ENCODE results near the gene GRN. TPM values are rescaled to one million over a fixed set of nuclear protein-coding genes. Genes with fewer than 3 reads are reported as not detected.

GRN gene
- total and polyA plus RNA-seq, 2 of the 13 experiments (the other 11 are each of a cell fraction or from before 2014, with no cell fraction given): 86.6 to 143 TPM

- peak; percentile 87 to 93 for TF ChIP-seq HMGXB4 (CRISPR knock-in tag; IDR thresholded peaks at IDR 0.05; ENCODE audit: borderline replicate concordance in 1 of 2, low read depth in 1 of 2)
- no peak for TF ChIP-seq HOMEZ (CRISPR knock-in tag; IDR thresholded peaks at IDR 0.05; ENCODE audit: low read depth)
- no peak for TF ChIP-seq RAD51 (IDR thresholded peaks at IDR 0.05; ENCODE audit: borderline replicate concordance)
- no peak for TF ChIP-seq MAFF (IDR thresholded peaks at IDR 0.05; ENCODE audit: low read depth, low read length)
- no peak for TF ChIP-seq ZC3H13 (CRISPR knock-in tag; IDR thresholded peaks at IDR 0.05)
- no peak for TF ChIP-seq SRSF1 (optimal IDR thresholded peaks at IDR 0.05; ENCODE audit: low read depth, low read length)
- no peak for TF ChIP-seq ZNF510 (CRISPR knock-in tag; IDR thresholded peaks at IDR 0.05; ENCODE audit: low read depth)
- peak; percentile 66; the same call in 1 of the 2 replicates for TF ChIP-seq ZFP41 (CRISPR knock-in tag; IDR thresholded peaks at IDR 0.05; ENCODE audit: borderline replicate concordance)
- TF ChIP-seq ZNF3 (CRISPR knock-in tag; IDR thresholded peaks at IDR 0.05): no peak
- TF ChIP-seq GABPA (IDR thresholded peaks at IDR 0.05; ENCODE audit: low read depth, low read length): no peak; the same call in 1 of the 2 replicates
- peak; percentile 62; the same call in 1 of the 2 replicates for TF ChIP-seq GABPA (CRISPR knock-in tag; IDR thresholded peaks at IDR 0.05; ENCODE audit: low read depth)
- TF ChIP-seq GZF1 (CRISPR knock-in tag; IDR thresholded peaks at IDR 0.05): no peak
- peak; percentile 74; the same call in 1 of the 2 replicates for TF ChIP-seq ZNF619 (CRISPR knock-in tag; IDR thresholded peaks at IDR 0.05)
- TF ChIP-seq CBX2 (IDR thresholded peaks at IDR 0.05; ENCODE audit: low read depth, low read length): no peak
- no peak for TF ChIP-seq CBX2 (CRISPR knock-in tag; IDR thresholded peaks at IDR 0.05; ENCODE audit: low read depth)
- peak; percentile 63 for TF ChIP-seq ELF3 (CRISPR knock-in tag; IDR thresholded peaks at IDR 0.05)
- TF ChIP-seq ZNF232 (CRISPR knock-in tag; IDR thresholded peaks at IDR 0.05; ENCODE audit: borderline replicate concordance): no peak
- TF ChIP-seq NFE2L2 (IDR thresholded peaks at IDR 0.05; ENCODE audit: low read length): no peak
- no peak for TF ChIP-seq HBP1 (CRISPR knock-in tag; IDR thresholded peaks at IDR 0.05; ENCODE audit: low read depth)
- TF ChIP-seq GMEB2 (CRISPR knock-in tag; IDR thresholded peaks at IDR 0.05; ENCODE audit: low read depth): no peak
- no peak for TF ChIP-seq ZNF484 (CRISPR knock-in tag; IDR thresholded peaks at IDR 0.05; ENCODE audit: borderline replicate concordance, low read depth)
- TF ChIP-seq MLX (CRISPR knock-in tag; IDR thresholded peaks at IDR 0.05): no peak
- no peak for TF ChIP-seq ADNP (CRISPR knock-in tag; IDR thresholded peaks at IDR 0.05)
- TF ChIP-seq ZNF326 (CRISPR knock-in tag; IDR thresholded peaks at IDR 0.05; ENCODE audit: borderline replicate concordance): no peak
- TF ChIP-seq MED8 (CRISPR knock-in tag; IDR thresholded peaks at IDR 0.05; ENCODE audit: insufficient replicate concordance): no peak
- no peak for TF ChIP-seq PHB2 (IDR thresholded peaks at IDR 0.05; ENCODE audit: partially characterized antibody)
Measured at GRCh38 chr17:44345454-44346026, 438 bp downstream of the GRN start (continued).
